ENCODE data around the gene SLC13A5.
"Not testable (repeated sequence)": the region's sequence is repeated elsewhere in the genome, so short reads cannot be mapped to it uniquely, and the experiment has no call there.

SLC13A5 gene

DNA sequence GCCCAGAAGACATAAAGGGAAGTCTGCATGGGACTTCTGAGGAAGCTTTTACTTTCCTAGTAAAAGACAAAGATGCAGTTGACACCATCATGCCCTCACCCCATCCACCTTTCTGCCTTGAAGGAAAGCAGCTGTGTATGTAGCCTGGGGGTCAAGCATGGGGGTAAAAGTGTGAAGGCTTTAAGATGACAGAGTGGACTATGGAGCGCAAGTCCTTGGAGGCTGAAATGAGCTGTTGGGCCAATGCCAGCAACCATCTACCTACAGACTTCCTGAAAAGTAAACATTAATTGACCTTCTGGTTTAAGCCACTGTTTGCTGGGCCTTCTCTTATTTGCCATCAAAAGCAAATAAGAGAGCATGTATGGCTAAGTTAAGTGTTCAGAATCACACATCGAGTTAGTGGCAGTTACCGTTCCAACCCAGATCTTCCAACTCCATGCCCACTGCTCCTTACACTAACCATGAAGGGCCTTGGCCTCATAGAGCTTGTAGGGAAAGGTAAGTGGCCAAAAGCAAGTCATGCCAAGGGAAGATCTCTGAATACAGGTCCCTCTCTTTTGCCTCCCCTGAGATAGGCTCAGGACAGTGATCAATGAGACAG is 30.0 kb downstream of the SLC13A5 start:
- DNase-seq, result no peak

DNA sequence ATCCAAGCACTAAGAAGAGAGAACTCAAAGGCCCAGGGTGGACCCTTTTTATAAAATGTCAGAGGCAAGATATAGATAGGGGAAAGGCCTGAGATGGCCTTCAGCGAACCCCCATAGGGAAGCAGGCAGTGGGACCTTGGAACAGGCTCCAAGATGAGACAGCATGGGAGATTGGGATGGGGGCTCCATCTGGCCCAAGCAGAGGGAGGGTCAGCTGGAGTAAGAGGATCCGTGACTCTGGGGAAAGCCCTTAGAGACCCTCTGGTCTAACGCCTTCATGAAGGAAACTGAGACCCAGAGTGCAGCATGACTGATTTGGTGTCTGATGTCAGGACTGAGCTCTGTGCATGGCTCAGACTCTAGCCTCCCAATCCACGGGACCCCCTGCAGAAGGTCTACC is 30.8 kb downstream of the SLC13A5 start:
- no peak for DNase-seq

DNA sequence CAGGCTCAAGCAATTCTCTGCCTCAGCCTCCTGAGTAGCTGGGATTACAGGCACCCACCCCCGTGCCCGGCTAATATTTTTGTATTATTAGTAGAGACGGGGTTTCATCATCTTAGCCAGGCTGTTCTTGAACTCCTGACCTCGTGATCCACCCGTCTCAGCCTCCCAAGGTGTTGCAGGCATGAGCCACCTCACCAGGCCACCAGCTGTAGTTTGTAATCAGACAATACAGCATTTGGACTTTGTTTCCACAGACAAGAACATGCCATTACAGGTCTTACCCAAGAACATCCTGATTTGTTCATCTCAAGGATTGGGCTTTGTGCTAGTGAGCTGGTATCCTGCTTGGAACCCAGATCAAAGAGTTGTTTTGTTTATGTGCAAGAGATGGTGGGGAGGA is 31.5 kb downstream of the SLC13A5 start:
- DNase-seq, result no peak

DNA sequence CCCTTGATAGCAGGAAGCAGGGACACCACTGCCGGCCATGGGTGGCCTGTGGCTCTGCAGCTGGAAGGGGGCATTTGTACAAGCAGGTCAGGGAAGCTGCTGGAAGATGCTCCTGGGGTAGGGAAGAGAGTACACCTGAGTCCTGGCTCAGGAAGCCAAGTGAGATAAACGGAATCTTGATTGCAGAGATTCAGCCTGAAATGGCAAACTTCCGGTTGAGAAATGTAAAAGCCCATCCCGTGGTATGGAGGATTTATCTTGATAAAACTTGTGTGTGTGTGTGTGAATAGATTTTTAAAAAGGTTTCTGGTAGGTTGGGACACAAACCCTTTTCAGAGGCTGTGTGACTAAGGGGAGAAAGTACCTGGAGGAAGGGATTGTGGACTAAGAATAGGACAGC is 32.0 kb downstream of the SLC13A5 start:
- DNase-seq, result no peak

DNA sequence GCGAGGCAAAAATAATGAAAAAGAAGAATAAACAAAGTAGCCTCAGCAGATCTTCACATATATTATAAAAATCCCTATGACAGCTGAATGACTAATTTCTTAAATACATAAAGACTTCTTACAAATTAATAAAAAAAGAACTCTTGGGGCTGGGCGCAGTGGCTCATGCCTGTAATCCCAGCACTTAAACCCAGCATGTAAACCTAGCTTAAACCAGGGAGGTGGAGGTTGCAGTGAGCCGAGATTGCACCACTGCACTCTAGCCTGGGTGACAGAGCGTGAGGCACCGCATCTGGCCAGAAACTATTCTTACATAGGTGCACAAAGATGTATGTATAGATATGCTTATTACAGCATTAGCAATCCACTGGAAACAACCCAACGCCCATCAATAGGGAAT is 33.9 kb downstream of the SLC13A5 start:
- no peak for DNase-seq

DNA sequence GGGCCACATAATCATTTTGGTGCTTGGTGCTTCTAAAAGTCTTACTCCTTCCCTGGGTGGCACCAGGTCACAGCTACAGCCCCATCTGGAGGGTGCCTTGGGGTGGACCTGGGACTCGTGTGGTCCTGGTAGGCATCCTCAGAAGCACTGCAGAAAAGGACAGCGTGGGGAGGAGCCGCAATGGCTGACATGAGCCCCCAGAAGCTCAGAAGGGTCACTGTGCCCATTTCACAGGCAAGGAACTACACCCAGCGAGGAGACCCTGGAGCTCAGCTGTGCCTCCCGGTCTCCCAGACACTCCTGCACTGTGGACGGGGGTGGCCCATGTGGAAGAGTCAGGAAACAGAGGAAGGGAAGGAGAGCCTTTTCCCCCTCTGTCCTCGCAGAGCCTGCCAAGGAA is 35.2 kb downstream of the SLC13A5 start:
- DNase-seq, result no peak

DNA sequence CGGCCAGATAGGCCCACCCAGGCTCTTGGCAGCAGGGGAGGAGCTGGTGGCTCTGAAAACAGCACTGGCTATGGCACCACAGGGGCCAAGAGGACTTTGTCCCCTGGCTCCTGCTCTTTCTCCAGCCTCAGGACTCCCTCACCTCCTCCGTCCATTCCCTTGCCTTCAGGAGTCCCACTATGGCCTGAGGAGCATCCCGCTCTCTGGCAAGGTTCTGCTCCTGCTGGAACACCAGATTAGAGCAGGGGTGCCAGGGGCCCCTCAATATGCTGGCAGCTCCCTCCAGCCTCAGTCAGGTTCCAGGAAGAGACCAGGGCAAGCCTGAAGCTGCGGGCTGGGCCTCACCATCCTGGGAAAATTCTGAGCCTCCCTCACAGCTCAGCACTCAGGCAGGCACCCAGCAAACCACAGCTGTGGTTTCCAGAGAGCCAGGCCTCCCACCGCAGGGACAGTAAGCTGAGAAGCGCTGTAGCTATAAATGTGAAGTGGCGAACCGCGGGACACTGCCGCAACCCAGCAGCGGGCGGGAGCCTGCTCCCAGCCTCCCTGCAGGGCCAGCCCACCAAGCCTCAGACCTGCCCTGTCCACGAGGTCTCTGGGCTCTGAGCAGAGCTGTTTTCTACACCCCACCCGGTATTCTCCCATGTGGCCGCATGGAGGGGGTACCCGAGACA is 35.9 kb downstream of the SLC13A5 start:
- no peak for DNase-seq

DNA sequence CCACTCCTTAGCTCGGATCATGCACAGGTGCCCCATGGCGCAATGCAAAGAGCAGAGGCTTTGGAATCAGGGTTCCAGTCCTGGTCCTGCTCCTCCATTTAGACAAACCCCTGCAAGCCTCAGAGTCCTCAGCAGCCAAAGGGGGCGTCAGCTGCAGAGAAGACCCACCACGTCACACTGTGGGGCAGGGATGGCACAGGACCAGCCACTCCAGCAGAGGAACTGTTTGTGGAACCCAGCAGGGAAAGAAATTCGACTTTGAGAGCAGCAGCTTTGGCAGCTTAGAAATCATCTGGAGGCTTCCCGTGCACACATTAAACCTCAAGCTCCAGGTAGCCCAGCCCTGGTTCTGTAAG is 36.4 kb downstream of the SLC13A5 start:
- no peak for DNase-seq

DNA sequence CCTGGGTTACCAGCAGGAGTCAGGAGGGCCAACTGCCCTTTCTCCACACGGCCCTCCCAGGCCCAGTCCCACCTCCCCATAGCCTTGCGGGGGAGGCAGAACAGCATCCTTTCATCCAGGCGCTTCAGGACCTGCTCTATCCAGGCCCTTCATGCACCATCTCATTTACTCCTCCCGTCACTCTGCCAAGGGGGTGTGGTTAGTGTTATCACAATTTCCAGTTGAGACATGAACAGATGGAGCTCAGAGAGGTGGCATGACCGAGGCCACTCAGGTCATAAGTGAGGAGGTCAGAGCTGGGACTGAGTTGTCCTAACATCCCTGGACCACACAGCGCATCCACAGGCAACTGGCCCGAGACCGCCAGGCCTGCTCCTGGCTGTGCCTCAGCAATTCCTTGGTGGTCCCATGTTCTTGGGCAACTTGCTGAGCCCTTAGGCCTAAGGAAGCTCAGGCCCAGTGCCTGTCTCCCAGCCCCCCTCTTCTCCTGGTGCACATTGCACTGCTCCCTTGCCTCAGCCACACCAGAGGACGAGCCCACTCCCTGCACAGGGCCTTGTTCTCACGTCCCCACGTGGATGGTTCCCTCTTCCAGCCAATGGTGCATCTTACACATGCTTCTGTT is 37.9 kb downstream of the SLC13A5 start:
- DNase-seq, result no peak

DNA sequence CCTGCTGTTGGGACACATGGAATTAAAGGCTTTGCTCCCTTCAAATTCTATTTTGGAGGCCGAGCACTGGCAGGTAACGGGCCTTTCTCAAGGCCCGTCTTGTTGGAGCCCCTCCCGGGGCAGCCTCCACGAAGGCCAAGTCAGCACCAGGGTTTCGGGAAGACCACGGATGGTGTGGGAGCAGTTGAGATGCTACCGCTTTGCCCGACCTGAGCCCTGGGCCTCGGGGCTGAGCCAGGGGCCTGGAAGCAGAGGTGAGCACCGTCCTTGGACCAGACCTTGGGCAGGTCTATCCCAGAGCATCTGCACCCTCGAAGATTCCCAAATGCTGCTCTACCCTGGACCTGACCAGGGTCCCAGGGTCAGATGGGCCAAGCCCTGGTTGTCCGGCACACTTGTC is 38.6 kb downstream of the SLC13A5 start:
- DNase-seq, result no peak

DNA sequence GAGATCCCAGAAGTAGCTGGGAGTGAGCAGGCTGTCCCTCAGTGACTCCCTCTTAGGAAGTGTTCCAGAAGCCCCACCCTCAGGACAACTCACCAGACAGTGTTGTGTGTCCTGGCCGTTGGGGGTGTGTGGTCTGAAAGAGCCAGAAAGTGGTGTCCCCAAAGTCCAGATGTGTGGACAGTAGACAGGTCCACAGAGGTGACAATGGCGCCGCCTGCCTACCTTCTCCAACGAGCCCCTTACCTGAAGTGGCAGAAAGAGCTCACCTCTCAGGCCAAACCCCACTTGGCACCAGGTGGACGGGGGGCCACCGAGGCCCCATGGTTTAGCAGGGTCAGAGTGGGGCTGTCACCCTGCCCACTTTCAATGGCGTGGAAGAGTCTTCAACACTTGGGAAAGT is 41.7 kb downstream of the SLC13A5 start:
- DNase-seq, result no peak

DNA sequence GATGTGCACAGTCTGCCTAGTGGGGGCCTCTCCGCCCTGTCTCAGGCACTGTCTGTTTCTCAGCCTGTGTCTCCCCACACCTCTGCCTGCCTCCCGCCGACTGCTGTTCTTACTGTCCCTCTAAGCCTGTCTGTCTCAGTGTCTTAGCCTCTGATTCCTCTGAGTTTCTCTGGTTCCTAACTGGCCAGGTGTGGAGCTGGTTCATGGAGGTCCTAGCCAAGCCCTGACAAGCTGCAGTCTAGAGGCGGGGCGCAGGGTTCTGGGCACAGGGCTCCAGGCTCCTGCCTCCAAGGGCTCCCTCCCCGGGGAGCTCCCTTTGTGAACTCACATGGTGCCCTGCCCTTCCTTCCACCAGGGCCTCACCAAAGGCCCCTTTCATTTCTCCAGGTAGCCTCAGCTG is 42.2 kb downstream of the SLC13A5 start:
- DNase-seq, result no peak

DNA sequence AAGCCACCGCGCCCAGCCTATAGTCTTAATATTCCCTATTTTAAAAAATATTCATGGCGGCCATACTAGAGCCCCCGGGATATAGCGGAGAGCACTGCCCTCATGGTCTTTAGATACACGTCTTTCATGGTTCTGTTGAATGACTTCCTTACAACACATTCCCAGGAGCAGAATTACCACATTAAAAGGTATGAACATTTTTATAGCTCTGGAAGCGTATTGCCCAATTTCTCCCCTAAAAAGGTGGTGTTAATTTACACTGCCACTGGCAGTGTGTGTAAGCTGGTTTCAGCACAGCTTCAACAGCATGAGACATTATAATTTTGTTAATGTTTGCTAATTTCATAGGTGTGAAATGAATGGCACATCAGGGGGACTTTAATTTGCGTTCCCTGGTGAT is 42.6 kb downstream of the SLC13A5 start:
- DNase-seq, result no peak

DNA sequence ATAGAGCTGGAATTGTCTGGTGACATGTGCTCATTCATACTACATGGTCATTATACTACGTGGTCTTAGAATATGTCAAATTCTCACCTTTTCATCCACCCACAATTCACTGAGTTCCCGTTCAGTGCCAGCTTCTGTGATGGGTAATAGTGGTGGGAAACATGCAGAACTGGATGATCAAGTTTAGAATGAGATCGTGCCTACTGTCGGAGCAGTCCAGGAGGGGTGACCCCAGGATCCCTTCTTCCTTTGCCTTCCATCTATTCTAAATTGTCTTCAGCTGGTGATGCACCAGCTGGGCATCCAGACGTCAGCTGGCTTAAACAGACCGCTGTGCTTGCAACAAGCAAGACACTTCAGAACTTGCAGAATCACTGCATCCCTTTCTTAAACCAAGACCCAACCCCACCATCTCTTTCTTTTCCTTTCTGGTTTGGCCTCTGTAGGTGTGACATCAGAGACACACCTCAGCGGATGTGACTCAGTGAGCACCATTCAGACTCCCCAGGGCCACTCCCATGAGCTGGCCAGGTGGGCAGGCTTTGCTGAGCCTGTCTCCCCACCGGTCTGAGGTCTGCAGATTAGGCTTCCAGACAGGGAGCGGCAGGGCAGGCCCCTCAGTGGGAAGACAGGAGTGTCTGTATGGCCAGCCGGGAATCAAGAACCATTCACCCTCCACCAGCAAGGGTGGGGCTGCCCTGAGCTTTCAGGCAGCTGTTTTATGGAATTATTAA is 43.5 kb downstream of the SLC13A5 start:
- no peak for DNase-seq

DNA sequence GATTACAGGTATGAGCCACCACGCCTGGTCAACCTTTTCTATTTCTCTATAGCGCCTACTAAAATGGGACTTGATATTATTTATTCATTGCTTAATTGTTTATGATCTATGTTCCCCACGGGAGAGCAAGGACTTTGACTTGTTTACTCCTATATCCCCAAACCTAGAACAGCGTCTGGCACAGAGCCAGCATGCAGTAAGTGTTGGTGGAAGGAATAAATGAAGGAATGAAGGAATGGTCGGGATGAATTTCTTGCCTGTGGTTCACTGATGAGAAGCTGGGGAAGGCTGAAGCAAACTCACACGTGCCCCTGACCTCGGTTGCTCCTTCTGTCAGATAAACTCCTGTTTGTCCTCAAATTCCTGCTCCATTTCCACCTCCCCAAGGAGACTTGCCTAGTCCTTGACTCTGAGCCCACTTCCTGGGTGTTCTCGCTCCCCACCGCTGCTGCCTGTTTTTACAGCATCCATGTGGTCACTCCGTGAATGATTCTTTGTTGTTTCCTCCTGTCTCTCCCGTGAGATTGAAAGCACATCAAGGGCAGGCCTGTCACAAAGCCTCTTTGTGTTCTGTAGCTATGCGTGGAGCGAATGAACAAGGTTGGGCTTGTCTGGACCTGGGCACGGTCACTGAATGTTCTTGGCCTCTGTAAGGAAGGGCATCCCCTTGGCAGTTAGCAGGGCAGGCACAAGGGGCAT is 44.3 kb downstream of the SLC13A5 start:
- no peak for DNase-seq

DNA sequence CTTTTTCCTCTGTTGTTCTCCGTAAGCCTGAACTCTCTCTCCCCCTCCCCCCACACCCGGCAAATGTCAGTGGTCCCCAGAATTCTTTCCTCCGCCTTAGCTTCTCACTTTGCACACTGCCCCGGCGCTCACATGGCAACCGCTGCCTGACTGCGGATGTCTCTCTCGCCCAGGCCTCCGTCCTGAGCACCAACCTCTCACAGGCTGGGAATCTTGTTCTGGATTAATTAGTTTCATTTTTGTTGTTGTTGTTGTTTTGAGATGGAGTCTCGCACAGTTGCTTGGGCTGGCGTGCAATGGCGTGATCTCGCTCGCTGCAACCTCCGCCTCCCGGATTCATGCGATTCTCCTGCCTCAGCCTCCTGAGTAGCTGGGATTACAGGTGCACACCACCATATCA is 45.0 kb downstream of the SLC13A5 start:
- no peak for DNase-seq

DNA sequence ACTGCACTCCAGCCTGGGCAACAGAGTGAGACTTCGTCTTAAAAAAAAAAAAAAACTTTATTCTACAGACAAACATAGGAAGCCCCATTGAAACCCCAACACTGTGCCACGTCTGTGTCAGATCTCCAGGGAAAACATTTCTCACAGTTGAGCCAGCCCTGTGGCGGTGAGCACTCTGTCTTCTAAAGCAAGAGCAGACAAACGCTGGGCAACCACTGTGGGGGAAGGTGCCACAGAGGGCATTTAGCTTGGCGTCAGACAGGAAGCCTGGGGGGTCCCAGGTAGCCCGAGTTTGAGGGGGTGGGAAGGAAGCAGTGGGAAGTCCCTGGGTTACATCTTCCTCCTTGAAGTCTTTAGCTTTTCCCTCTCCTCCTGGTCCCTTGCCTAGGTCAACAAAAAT is 45.7 kb downstream of the SLC13A5 start:
- no peak for DNase-seq

DNA sequence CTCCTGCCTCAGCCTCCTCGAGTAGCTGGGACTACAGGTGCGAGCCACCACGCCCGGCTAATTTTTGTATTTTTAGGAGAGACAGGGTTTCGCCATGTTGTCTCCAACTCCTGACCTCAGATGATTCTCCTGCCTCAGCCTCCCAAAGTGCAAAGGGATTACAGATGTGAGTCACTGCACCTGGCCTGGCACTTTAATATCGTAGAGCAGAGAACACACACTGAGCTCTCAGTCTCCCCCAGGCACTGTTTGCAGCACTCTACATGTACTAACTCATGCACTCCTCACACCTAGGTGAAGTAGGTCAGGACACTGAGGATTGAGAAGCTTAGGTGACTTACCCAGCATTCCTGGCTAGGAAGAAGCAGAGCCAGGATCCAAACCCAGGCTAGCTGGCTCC is 46.6 kb downstream of the SLC13A5 start:
- no peak for DNase-seq

DNA sequence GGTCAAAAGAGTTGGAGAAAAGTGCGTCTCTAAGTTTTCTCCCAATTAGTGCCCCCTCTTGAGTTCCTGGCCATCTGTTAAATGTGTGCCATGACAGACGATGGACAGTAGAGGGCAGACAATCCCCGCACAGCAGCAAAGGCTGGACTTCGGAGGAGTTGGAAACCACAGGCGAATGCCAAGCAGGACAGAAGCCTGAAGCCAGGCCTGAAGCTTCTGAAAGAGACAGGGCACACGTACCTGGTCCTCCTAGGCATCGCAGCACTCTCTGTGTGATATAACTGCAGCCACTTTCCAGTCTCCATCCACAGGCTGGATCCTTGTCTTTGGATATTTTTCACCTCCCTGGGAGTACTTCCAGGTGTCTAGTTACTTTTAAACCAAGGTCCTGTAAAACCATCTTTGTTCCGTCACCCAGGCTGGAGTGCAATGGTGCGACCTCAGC is 47.1 kb downstream of the SLC13A5 start:
- DNase-seq, result peak; percentile 10 to 58

DNA sequence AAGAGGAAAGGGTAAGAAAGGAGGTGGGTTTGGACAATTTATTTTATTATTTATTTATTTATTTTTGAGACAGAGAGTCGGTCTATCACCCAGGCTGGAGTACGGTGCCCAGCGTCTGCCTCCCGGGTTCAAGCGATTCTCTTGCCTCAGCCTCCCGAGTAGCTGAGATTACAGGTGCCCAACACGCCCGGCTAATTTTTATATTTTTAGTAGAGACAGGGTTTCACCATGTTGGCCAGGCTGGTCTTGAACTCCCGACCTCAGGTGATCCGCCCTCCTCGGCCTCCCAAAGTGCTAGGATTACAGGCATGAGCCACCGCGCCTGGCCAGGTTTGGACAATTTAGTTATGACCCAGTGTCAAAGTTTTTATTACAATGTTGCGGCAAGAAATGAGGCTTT is 50.0 kb downstream of the SLC13A5 start:
- not testable (repeated sequence) for DNase-seq

DNA sequence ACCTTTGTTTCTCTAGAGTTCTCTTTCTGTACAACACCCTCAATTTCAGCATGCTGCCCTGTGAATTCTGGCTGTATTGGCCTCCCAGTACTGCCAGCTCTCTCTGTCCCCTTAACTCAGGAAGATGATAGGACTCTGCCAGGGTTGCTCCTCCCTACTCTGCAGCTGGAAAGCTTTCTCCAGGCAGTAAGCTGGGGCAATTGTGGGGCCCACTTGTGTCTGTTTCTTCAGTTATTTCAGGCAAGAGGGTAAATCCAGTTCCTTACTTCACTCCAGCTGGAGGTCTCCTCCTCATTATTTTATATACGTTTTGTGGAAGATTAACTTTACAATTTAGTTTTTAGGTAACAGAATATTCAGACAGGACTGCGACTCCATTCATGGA is 51.7 kb downstream of the SLC13A5 start:
- no peak for DNase-seq

DNA sequence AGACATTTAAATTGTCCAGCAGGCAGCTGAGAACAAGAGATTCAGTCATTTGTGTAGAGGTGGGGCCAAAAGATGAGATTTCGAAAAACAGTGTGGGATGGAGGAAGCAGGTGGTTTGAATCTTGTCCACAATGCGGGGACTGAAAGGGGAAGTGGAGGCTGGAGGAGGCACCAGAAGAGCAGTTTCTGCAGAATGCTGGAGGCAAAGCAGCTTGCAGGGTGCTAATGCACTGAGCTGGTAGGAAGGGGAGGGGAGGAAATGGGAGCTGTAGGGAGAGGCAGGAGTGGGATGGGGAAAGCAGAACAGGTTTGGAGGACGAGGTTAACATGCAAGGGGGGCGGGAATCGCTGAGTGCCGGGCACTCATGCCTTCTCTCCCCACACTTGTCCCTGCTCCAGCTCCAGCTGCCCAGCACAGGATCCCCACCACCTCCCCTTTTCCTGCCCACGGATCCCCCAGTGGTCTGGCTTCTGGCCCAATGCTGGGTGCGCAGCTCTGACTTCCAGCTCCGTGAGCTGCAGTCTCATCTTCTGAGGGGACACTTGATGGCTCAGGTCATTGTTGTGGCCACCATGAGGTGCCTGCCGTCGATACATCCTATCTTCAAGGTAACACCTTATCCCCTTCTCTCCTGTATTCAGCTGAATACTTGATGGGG is 52.2 kb downstream of the SLC13A5 start:
- no peak for DNase-seq

DNA sequence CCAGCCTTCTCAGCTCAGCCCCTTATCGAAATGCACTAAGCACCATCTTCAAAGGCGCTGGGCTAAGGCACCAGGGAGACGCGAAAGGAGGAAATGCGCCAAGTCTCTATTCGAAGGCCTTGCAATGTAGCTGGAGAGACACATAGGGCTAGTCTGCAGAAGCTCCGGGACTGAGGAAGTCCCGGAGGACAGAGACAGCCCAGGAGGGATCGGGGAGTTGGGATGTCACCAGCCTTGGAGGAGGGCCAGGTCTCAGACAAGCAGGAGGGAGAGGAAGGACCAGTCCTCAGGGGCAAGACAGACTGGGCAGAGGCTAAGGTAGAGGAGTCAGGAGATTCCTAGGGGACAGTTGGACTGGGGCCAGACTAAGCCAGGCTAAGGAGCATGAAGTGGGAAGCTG is 53.1 kb downstream of the SLC13A5 start:
- no peak for DNase-seq
